Neural progenitor cell (in vitro differentiated cells): ENCODE measurements around the gene FMN1. TPM values are rescaled to one million over a fixed set of nuclear protein-coding genes. Genes with fewer than 3 reads are reported as not detected.

Experiments used
- DNase-seq: peaks from one replicate; pipeline ENCODE4 v3.0.0-alpha.2; 2016; ENCODE audit warnings: low spot score
- H2AFZ ChIP-seq: fragments of 200-600 bp; sonication (generic); replicated peaks from 2 replicates; pipeline ENCODE4 v1.6.1; 2016; ENCODE audit warnings: antibody characterized with exemption
- H3F3A ChIP-seq: fragments of 200-600 bp; sonication (generic); 2 replicates; pipeline ENCODE4 v1.6.1; 2016; ENCODE audit warnings: antibody characterized with exemption, low read depth
- H3K27ac ChIP-seq: fragments of 200-600 bp; sonication (generic); 2 replicates; pipeline ENCODE4 v1.5.1; 2016; ENCODE audit warnings: mild to moderate bottlenecking
- H3K27me3 ChIP-seq: fragments of 200-600 bp; sonication (generic); 2 replicates; pipeline ENCODE4 v1.6.1; 2016; ENCODE audit warnings: mild to moderate bottlenecking, moderate library complexity
- H3K36me3 ChIP-seq: fragments of 200-600 bp; sonication (generic); 2 replicates; pipeline ENCODE4 v1.5.1; 2016
- H3K4me1 ChIP-seq: fragments of 200-600 bp; sonication (generic); 2 replicates; pipeline ENCODE4 v1.6.1; 2016; ENCODE audit warnings: mixed run types
- H3K4me2 ChIP-seq: fragments of 200-600 bp; sonication (generic); 2 replicates; pipeline ENCODE4 v1.6.1; 2016
- H3K4me3 ChIP-seq: fragments of 200-600 bp; sonication (generic); 2 replicates; pipeline ENCODE4 v1.5.1; 2016
- H3K79me2 ChIP-seq: fragments of 200-600 bp; sonication (generic); 2 replicates; pipeline ENCODE4 v1.6.1; 2016; ENCODE audit warnings: low read depth
- H3K9ac ChIP-seq: fragments of 200-600 bp; sonication (generic); 2 replicates; pipeline ENCODE4 v1.6.1; 2016
- H3K9me3 ChIP-seq: fragments of 200-600 bp; sonication (generic); 2 replicates; pipeline ENCODE4 v1.5.1; 2016; ENCODE audit warnings: low read depth
- H4K20me1 ChIP-seq: fragments of 200-600 bp; sonication (generic); 2 replicates; pipeline ENCODE4 v1.6.1; 2016; ENCODE audit warnings: low read depth
- H3K27ac Mint-ChIP-seq: 3 replicates; pipeline ENCODE4 v1.8.0; 2021; ENCODE audit warnings: mixed read lengths
- H3K27me3 Mint-ChIP-seq: 2 replicates; pipeline ENCODE4 v1.8.0; 2022; ENCODE audit warnings: low read depth, mild to moderate bottlenecking, inconsistent platforms, moderate library complexity, mixed read lengths; ENCODE audit not compliant: insufficient read depth
- H3K36me3 Mint-ChIP-seq: 3 replicates; pipeline ENCODE4 v1.8.0; 2021; ENCODE audit warnings: mixed read lengths
- H3K4me1 Mint-ChIP-seq: 3 replicates; pipeline ENCODE4 v1.8.0; 2021; ENCODE audit warnings: mixed read lengths
- H3K4me3 Mint-ChIP-seq: 3 replicates; pipeline ENCODE4 v1.8.0; 2021; ENCODE audit warnings: mild to moderate bottlenecking, moderate library complexity, mixed read lengths
- H3K9me3 Mint-ChIP-seq: 3 replicates; pipeline ENCODE4 v1.8.0; 2020; ENCODE audit warnings: mixed read lengths
- EZH2 ChIP-seq: fragments of 200-600 bp; sonication (generic); IDR thresholded peaks from 2 replicates; pipeline ENCODE4 v1.6.1; 2017; ENCODE audit warnings: antibody characterized with exemption, mild to moderate bottlenecking, moderate library complexity
- EZH2phosphoT487 ChIP-seq: fragments of 200-600 bp; sonication (generic); IDR thresholded peaks from 2 replicates; pipeline ENCODE4 v1.6.1; 2017; ENCODE audit warnings: antibody characterized with exemption
- total RNA-seq: library from RNA; depleted of rRNA; stranded (reverse); fragments of >200 nt; gene quantifications from 2 replicates; pipeline ENCODE4 v1.2.3, GENCODE V29; 2015; ENCODE audit warnings: low replicate concordance
- TF ChIP-seq, protein P1 (sequence below): fragments of 200-600 bp; sonication (generic); IDR thresholded peaks from 2 replicates; pipeline ENCODE4 v1.5.1; 2017; ENCODE audit warnings: antibody characterized with exemption, mild to moderate bottlenecking

Gene FMN1
- total RNA-seq, 1 donor from 2014 or later = 5.7 TPM

DNA sequence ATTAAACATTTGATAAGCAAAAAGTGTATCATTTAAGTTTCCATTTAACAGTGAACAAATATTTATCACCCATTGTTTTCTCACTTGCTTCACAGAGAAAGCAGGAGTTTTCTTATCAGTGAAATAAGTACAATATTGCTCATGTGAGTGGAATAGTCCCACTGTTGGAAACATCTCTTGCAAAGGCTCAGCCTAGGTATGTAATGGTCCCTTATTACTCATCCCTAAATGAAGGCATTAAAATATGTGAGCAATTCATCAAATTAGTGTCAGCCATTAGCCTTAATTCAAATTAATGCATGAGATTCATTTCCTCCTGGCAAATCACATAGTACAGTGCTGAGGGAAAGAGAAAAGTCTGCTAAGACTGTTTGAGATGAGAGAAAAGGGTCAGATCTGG is 9.6 kb upstream of the FMN1 start:
- no peaks in the 10 kb centered on the region for H3K36me3 Mint-ChIP-seq
- H2AFZ ChIP-seq = no peak overlapping the region
- peaks cover 35% of the 10 kb centered on the region for H3K4me1 Mint-ChIP-seq
- peaks cover 33% of the 10 kb centered on the region for H3F3A ChIP-seq
- no peak overlapping the region for H3K27ac ChIP-seq
- H3K4me1 ChIP-seq = peaks cover 38% of the 10 kb centered on the region
- H3K79me2 ChIP-seq = no peaks in the 10 kb centered on the region
- no peaks in the 10 kb centered on the region for H3K36me3 ChIP-seq
- no peak overlapping the region for H3K4me3 Mint-ChIP-seq
- H3K27ac Mint-ChIP-seq = no peak overlapping the region
- no peaks in the 10 kb centered on the region for H3K27me3 ChIP-seq
- TF ChIP-seq EZH2 (no peak), EZH2phosphoT487 (no peak)
- TF ChIP-seq, protein P1, sequence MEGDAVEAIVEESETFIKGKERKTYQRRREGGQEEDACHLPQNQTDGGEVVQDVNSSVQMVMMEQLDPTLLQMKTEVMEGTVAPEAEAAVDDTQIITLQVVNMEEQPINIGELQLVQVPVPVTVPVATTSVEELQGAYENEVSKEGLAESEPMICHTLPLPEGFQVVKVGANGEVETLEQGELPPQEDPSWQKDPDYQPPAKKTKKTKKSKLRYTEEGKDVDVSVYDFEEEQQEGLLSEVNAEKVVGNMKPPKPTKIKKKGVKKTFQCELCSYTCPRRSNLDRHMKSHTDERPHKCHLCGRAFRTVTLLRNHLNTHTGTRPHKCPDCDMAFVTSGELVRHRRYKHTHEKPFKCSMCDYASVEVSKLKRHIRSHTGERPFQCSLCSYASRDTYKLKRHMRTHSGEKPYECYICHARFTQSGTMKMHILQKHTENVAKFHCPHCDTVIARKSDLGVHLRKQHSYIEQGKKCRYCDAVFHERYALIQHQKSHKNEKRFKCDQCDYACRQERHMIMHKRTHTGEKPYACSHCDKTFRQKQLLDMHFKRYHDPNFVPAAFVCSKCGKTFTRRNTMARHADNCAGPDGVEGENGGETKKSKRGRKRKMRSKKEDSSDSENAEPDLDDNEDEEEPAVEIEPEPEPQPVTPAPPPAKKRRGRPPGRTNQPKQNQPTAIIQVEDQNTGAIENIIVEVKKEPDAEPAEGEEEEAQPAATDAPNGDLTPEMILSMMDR = no peak
- no peak overlapping the region for H3K4me2 ChIP-seq
- no peaks in the 10 kb centered on the region for H4K20me1 ChIP-seq
- H3K9ac ChIP-seq = no peak overlapping the region
- H3K27me3 Mint-ChIP-seq = peaks cover 9% of the 10 kb centered on the region
- H3K4me3 ChIP-seq = no peak overlapping the region
- no peak for DNase-seq
- no peaks in the 10 kb centered on the region for H3K9me3 ChIP-seq
- H3K9me3 Mint-ChIP-seq = no peaks in the 10 kb centered on the region

DNA sequence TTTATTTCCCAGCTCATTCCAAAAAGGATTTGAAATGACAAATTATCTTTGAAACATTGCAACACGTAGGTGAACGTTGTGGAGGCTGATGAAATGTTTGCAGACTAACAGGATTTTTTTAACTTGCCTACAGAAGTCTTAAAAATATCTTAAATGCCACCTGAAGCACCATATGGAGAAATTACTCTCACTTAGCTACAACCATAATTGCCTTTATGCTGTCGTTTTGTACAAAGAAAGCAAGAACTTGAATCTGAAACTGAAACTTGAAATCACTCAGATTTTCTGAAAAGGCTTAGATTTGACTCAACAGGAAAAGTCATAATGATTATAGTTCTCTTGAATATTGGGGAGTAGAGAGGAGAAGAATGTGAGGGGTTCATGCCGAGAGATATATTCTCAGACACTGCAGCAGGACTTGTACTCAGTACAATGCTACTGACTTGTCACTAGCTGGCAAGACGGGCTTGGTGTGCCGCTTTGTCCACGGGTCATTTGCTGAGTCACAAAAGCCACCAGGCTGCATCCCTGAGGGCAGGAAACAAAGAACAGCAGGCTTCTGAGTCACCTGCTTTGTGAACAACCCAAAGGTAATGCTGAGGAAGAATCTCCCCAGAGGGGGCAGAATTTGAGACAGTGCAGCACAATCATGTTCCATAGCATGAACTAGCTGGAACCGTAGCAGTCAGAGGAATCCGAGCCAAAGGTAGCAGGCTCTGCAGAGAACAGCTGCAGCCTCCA is 7.1 kb upstream of the FMN1 start:
- H3K27ac Mint-ChIP-seq = peak overlapping the region; percentile 48
- Histone ChIP-seq H2AFZ (no peak overlapping the region), H3K4me3 (no peak overlapping the region), H3K79me2 (no peaks in the 10 kb centered on the region), H3K4me1 (peaks cover 36% of the 10 kb centered on the region), H3K9me3 (no peaks in the 10 kb centered on the region), H3F3A (peaks cover 33% of the 10 kb centered on the region), H3K9ac (no peak overlapping the region), H3K27ac (no peak overlapping the region), H3K27me3 (no peaks in the 10 kb centered on the region), H3K4me2 (peak overlapping the region; percentile 36), H4K20me1 (no peaks in the 10 kb centered on the region), H3K36me3 (no peaks in the 10 kb centered on the region)
- no peaks in the 10 kb centered on the region for H3K36me3 Mint-ChIP-seq
- peak; percentile 87 for DNase-seq
- H3K9me3 Mint-ChIP-seq = no peaks in the 10 kb centered on the region
- H3K27me3 Mint-ChIP-seq = peaks cover 5% of the 10 kb centered on the region
- H3K4me3 Mint-ChIP-seq = peak overlapping the region; percentile 37
- H3K4me1 Mint-ChIP-seq = peaks cover 37% of the 10 kb centered on the region
- TF ChIP-seq EZH2phosphoT487 = no peak
- TF ChIP-seq, protein P1 = peak; percentile 42
- TF ChIP-seq EZH2 = no peak

DNA sequence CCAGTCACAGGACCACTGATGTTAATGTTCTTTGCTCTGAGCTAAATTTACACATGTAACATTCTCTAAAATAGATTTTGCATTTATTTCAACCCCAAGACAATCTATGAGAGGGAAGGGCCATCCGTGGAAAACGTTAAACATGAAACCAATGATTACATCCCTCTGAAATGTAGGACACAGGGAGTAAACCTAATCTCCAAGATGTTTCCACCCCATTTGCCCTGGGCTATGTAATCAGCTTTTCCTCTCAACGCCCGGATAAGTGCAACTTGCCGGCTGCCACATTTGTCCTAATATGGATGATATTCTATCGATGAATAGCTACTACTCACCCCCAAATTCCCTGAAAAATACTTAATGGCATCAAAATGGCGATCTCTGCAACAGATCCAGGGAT is 6.4 kb upstream of the FMN1 start:
- Histone ChIP-seq H4K20me1 (no peaks in the 10 kb centered on the region), H2AFZ (no peak overlapping the region), H3K4me2 (peak overlapping the region; percentile 36), H3K79me2 (no peaks in the 10 kb centered on the region), H3K27ac (no peak overlapping the region), H3K27me3 (no peaks in the 10 kb centered on the region), H3F3A (peaks cover 33% of the 10 kb centered on the region), H3K36me3 (no peaks in the 10 kb centered on the region), H3K4me1 (peaks cover 29% of the 10 kb centered on the region), H3K9ac (no peak overlapping the region), H3K4me3 (no peak overlapping the region), H3K9me3 (no peaks in the 10 kb centered on the region)
- TF ChIP-seq EZH2 = no peak
- no peak for TF ChIP-seq EZH2phosphoT487
- TF ChIP-seq, protein P1 = no peak
- Mint-ChIP-seq H3K27ac (peak overlapping the region; percentile 23), H3K4me1 (peaks cover 37% of the 10 kb centered on the region), H3K4me3 (no peak overlapping the region), H3K36me3 (no peaks in the 10 kb centered on the region), H3K27me3 (peaks cover 5% of the 10 kb centered on the region), H3K9me3 (no peaks in the 10 kb centered on the region)
- peak; percentile 49 for DNase-seq
